ENCODE data around the gene MYBPC1.
A peak's percentile ranks its signal among the peaks of the same experiment; 100 is the strongest.

The MYBPC1 gene

DNA sequence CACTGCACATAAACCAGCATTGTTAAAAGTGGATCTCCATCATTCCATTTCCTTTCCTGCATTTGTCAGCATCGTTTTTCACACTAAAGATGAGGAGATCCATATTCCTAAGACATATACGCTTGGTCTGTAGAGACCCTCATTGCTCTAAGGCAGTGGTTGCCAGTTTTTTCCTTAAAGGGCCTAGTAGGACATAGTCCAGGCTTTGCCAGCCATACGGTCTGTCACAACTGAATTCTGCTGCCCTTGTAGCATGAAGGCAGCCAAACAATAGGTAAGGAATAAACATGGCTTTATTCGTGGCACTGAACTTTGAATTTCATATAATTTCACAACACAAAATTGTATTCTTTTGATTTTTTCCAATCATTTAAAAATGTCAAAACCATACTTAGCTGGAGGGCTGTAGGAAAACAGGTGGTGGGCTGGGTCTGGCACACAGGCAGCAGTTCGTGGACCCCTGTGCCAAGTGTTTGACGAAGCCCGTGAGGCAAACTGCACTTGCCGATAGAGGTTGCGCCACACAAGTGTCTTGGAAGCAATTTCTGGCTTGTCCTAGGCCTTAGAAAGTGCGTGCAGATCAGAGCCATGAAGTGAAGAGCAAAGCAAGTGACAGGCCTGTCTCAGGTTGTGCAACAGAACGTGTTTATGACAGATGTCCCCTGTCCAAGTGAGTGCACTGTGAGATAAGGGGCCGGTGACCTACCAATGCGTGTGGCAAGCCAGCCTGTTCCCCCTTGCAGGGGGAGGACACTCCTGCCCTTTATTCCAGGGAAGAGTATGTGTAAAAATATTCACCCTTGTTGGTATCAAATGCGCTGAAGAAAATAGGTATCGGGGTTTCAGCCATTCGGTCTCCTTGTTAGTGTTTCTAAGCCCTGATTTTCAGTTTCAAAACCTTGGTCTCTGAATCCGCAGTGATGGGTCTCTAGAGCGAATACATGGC lies 101.8 kb downstream of the MYBPC1 start:
- TF ChIP-seq CTCF (IDR thresholded peaks at IDR 0.05; ENCODE audit: low read depth, low read length) = no peak
- H3K4me3 ChIP-seq (replicated peaks in 1 of 2; ENCODE audit: low read depth in 2 of 2, low read length in 2 of 2) = peak overlapping the region; percentile 73 to 74
- DNase-seq (ENCODE audit: low read depth in 2 of 2) = peak; percentile 8 to 25

- peak within 1 kb of the TSS; percentile 73 to 82 for H3K4me3 ChIP-seq (replicated peaks in 1 of 2; ENCODE audit: low read depth in 2 of 2, low read length in 2 of 2)
- TF ChIP-seq CTCF (IDR thresholded peaks at IDR 0.05; ENCODE audit: low read depth, low read length) = no peak
- peak; percentile 27 to 31 for DNase-seq (ENCODE audit: low read depth in 2 of 2)
Measured at GRCh38 chr12:101697197-101697929, 102.6 kb downstream of the MYBPC1 start, which contains the start of gene CHPT1. Gene CHPT1 (plus strand): TSS chr12:101697640. CDS start chr12:101697862, 222 bp downstream.

DNA sequence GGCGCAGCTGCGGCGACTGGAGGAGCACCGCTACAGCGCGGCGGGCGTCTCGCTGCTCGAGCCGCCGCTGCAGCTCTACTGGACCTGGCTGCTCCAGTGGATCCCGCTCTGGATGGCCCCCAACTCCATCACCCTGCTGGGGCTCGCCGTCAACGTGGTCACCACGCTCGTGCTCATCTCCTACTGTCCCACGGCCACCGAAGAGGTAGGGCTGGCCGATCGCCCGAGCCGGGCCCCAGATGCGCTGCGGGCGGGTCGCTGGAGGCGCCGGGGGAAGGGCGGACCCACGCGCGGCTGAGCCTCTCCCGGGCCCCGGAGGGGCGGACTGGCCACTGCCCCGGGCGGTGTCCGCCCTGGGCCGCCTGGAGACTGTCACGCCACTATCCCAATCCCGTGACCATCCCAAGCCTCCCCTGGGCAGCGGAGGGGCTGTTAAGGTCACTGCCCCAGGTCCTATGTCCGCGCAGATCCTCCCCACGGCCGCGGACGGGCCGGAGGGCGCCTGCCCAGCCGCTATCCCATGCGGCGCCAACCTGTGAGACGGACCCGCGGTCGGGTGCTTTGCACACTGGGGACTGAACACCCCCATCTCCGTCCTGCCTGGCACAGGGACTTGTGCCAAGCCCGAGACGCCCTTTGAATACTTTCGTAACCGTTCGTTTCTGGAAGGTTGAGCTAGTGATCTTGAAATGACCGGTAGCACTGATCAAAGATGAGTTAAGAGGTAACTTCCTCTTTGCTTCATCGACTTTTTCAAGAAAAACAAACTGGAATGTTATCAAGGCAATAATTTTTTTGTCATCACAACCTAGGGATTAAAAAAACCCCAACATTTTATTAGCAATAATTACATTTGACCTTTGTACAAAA lies 103.4 kb downstream of the MYBPC1 start:
- DNase-seq (ENCODE audit: low read depth in 2 of 2) = peak; percentile 43 to 47
- TF ChIP-seq CTCF (IDR thresholded peaks at IDR 0.05; ENCODE audit: low read depth, low read length) = no peak
- peak overlapping the region; percentile 73 to 82 for H3K4me3 ChIP-seq (replicated peaks in 1 of 2; ENCODE audit: low read depth in 2 of 2, low read length in 2 of 2)

- H3K4me3 ChIP-seq (replicated peaks in 1 of 2; ENCODE audit: low read depth in 2 of 2, low read length in 2 of 2) = peak overlapping the region; percentile 73 to 82
- DNase-seq (ENCODE audit: low read depth in 2 of 2) = peak in 1 of 2 donors; percentile 12
- peak; percentile 20 for TF ChIP-seq CTCF (IDR thresholded peaks at IDR 0.05; ENCODE audit: low read depth, low read length)
Measured at GRCh38 chr12:101698800-101699347, 104.1 kb downstream of the MYBPC1 start.

DNA sequence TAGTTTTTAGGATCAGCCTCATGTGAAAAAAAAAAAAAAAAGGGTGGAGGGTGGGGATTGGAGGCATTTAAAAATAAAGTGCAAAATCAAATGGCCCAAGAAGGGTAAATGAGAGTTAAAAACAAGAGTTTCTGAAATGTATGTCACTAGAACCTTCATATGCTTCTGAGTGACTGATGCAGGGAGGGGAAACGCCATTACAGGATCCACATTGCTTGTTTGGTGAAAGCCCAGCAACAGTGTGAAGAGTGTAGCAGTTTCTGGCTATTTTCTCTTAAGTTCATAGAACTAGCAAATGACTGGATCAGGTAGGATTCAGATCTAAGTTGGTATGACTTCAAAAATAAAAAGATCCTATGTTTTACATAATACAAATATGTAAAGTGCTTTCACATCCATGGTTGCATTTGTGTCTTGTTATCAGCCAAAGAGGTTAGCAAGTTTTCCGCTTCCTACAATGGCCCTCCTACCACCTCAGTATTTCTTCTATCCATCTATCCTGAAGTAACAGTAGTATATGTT lies 105.6 kb downstream of the MYBPC1 start:
- H3K4me3 ChIP-seq (replicated peaks in 1 of 2; ENCODE audit: low read depth in 2 of 2, low read length in 2 of 2) = no peak overlapping the region
- no peak for DNase-seq (ENCODE audit: low read depth in 2 of 2)
- no peak for TF ChIP-seq CTCF (IDR thresholded peaks at IDR 0.05; ENCODE audit: low read depth, low read length)

DNA sequence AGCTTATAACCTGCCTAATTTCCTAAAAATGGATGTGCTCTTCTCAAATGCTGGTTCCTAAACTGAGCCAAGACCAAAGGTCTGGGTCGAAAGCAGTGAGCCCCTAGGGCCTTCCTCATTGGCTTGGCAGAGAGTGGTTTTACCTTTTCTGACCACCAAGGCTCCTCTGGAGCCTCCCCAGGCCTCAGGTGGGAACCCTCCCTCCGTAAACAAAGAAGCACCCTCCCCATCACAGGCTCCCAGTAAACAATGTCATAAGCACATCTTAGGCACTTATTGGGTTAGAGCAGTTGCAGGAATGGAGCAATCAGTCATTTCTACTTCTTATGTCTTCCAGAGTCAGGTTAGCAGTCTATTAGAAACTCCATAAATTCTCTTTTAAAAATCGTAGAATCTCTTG lies 108.7 kb downstream of the MYBPC1 start:
- H3K4me3 ChIP-seq (replicated peaks in 1 of 2; ENCODE audit: low read depth in 2 of 2, low read length in 2 of 2) = no peak overlapping the region
- no peak for TF ChIP-seq CTCF (IDR thresholded peaks at IDR 0.05; ENCODE audit: low read depth, low read length)
- no peak for DNase-seq (ENCODE audit: low read depth in 2 of 2)
